Neural progenitor cell (in vitro differentiated cells): Measurements from ENCODE around the gene TAS1R1. TPM values are rescaled to one million over a fixed set of nuclear protein-coding genes. Genes with fewer than 3 reads are reported as not detected.
A peak's percentile ranks its signal among the peaks of the same experiment; 100 is the strongest.

Experiments
- DNase-seq: peaks from one replicate; pipeline ENCODE4 v3.0.0-alpha.2; 2016; ENCODE audit warnings: low spot score
- H2AFZ ChIP-seq: fragments of 200-600 bp; sonication (generic); replicated peaks from 2 replicates; pipeline ENCODE4 v1.6.1; 2016; ENCODE audit warnings: antibody characterized with exemption
- H3F3A ChIP-seq: fragments of 200-600 bp; sonication (generic); 2 replicates; pipeline ENCODE4 v1.6.1; 2016; ENCODE audit warnings: antibody characterized with exemption, low read depth
- H3K27ac ChIP-seq: fragments of 200-600 bp; sonication (generic); 2 replicates; pipeline ENCODE4 v1.5.1; 2016; ENCODE audit warnings: mild to moderate bottlenecking
- H3K27me3 ChIP-seq: fragments of 200-600 bp; sonication (generic); 2 replicates; pipeline ENCODE4 v1.6.1; 2016; ENCODE audit warnings: mild to moderate bottlenecking, moderate library complexity
- H3K36me3 ChIP-seq: fragments of 200-600 bp; sonication (generic); 2 replicates; pipeline ENCODE4 v1.5.1; 2016
- H3K4me1 ChIP-seq: fragments of 200-600 bp; sonication (generic); 2 replicates; pipeline ENCODE4 v1.6.1; 2016; ENCODE audit warnings: mixed run types
- H3K4me2 ChIP-seq: fragments of 200-600 bp; sonication (generic); 2 replicates; pipeline ENCODE4 v1.6.1; 2016
- H3K4me3 ChIP-seq: fragments of 200-600 bp; sonication (generic); 2 replicates; pipeline ENCODE4 v1.5.1; 2016
- H3K79me2 ChIP-seq: fragments of 200-600 bp; sonication (generic); 2 replicates; pipeline ENCODE4 v1.6.1; 2016; ENCODE audit warnings: low read depth
- H3K9ac ChIP-seq: fragments of 200-600 bp; sonication (generic); 2 replicates; pipeline ENCODE4 v1.6.1; 2016
- H3K9me3 ChIP-seq: fragments of 200-600 bp; sonication (generic); 2 replicates; pipeline ENCODE4 v1.5.1; 2016; ENCODE audit warnings: low read depth
- H4K20me1 ChIP-seq: fragments of 200-600 bp; sonication (generic); 2 replicates; pipeline ENCODE4 v1.6.1; 2016; ENCODE audit warnings: low read depth
- H3K27ac Mint-ChIP-seq: 3 replicates; pipeline ENCODE4 v1.8.0; 2021; ENCODE audit warnings: mixed read lengths
- H3K27me3 Mint-ChIP-seq: 2 replicates; pipeline ENCODE4 v1.8.0; 2022; ENCODE audit warnings: low read depth, mild to moderate bottlenecking, inconsistent platforms, moderate library complexity, mixed read lengths; ENCODE audit not compliant: insufficient read depth
- H3K36me3 Mint-ChIP-seq: 3 replicates; pipeline ENCODE4 v1.8.0; 2021; ENCODE audit warnings: mixed read lengths
- H3K4me1 Mint-ChIP-seq: 3 replicates; pipeline ENCODE4 v1.8.0; 2021; ENCODE audit warnings: mixed read lengths
- H3K4me3 Mint-ChIP-seq: 3 replicates; pipeline ENCODE4 v1.8.0; 2021; ENCODE audit warnings: mild to moderate bottlenecking, moderate library complexity, mixed read lengths
- H3K9me3 Mint-ChIP-seq: 3 replicates; pipeline ENCODE4 v1.8.0; 2020; ENCODE audit warnings: mixed read lengths
- EZH2 ChIP-seq: fragments of 200-600 bp; sonication (generic); IDR thresholded peaks from 2 replicates; pipeline ENCODE4 v1.6.1; 2017; ENCODE audit warnings: antibody characterized with exemption, mild to moderate bottlenecking, moderate library complexity
- EZH2phosphoT487 ChIP-seq: fragments of 200-600 bp; sonication (generic); IDR thresholded peaks from 2 replicates; pipeline ENCODE4 v1.6.1; 2017; ENCODE audit warnings: antibody characterized with exemption
- total RNA-seq: library from RNA; depleted of rRNA; stranded (reverse); fragments of >200 nt; gene quantifications from 2 replicates; pipeline ENCODE4 v1.2.3, GENCODE V29; 2015; ENCODE audit warnings: low replicate concordance
- TF ChIP-seq, protein P1 (sequence below): fragments of 200-600 bp; sonication (generic); IDR thresholded peaks from 2 replicates; pipeline ENCODE4 v1.5.1; 2017; ENCODE audit warnings: antibody characterized with exemption, mild to moderate bottlenecking

The TAS1R1 gene
- total RNA-seq, 1 donor from 2014 or later = not detected

DNA sequence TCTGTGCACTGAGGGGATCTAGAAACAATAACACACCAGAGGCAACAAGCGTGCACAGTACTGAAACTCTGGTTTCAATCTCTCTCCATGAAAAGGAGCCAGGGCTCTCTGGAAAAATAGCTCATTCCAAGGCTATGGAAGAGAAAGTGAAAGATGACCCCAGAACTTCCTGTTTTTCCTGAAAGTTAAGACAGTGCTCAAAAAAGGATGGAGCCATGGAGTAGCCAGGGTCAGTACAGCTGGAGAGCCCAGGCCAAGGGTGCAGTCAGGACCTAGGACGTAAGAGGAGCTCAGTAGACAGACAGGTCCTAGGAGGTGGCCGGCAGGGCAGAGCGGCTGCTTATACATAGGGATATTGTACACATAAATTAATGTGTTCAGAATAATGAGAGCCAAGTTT lies 19.9 kb upstream of the TAS1R1 start:
- H3K4me1 Mint-ChIP-seq = no peaks in the 10 kb centered on the region
- no peaks in the 10 kb centered on the region for H3K9me3 ChIP-seq
- H3K79me2 ChIP-seq = peaks cover 4% of the 10 kb centered on the region
- no peak overlapping the region for H3K27ac ChIP-seq
- peaks cover 2% of the 10 kb centered on the region for H3K27me3 Mint-ChIP-seq
- H3K4me3 ChIP-seq = no peak overlapping the region
- no peaks in the 10 kb centered on the region for H3K27me3 ChIP-seq
- H3K36me3 Mint-ChIP-seq = peaks cover 17% of the 10 kb centered on the region
- H4K20me1 ChIP-seq = peaks cover 4% of the 10 kb centered on the region
- no peaks in the 10 kb centered on the region for H3F3A ChIP-seq
- no peak overlapping the region for H3K9ac ChIP-seq
- DNase-seq = no peak
- peak overlapping the region; percentile 18 for H3K4me3 Mint-ChIP-seq
- H3K4me2 ChIP-seq = no peak overlapping the region
- H3K9me3 Mint-ChIP-seq = no peaks in the 10 kb centered on the region
- H3K36me3 ChIP-seq = peaks cover 11% of the 10 kb centered on the region
- no peak for TF ChIP-seq EZH2phosphoT487
- TF ChIP-seq, protein P1, sequence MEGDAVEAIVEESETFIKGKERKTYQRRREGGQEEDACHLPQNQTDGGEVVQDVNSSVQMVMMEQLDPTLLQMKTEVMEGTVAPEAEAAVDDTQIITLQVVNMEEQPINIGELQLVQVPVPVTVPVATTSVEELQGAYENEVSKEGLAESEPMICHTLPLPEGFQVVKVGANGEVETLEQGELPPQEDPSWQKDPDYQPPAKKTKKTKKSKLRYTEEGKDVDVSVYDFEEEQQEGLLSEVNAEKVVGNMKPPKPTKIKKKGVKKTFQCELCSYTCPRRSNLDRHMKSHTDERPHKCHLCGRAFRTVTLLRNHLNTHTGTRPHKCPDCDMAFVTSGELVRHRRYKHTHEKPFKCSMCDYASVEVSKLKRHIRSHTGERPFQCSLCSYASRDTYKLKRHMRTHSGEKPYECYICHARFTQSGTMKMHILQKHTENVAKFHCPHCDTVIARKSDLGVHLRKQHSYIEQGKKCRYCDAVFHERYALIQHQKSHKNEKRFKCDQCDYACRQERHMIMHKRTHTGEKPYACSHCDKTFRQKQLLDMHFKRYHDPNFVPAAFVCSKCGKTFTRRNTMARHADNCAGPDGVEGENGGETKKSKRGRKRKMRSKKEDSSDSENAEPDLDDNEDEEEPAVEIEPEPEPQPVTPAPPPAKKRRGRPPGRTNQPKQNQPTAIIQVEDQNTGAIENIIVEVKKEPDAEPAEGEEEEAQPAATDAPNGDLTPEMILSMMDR = no peak
- no peak for TF ChIP-seq EZH2
- no peaks in the 10 kb centered on the region for H3K4me1 ChIP-seq
- no peak overlapping the region for H2AFZ ChIP-seq
- H3K27ac Mint-ChIP-seq = no peak overlapping the region

DNA sequence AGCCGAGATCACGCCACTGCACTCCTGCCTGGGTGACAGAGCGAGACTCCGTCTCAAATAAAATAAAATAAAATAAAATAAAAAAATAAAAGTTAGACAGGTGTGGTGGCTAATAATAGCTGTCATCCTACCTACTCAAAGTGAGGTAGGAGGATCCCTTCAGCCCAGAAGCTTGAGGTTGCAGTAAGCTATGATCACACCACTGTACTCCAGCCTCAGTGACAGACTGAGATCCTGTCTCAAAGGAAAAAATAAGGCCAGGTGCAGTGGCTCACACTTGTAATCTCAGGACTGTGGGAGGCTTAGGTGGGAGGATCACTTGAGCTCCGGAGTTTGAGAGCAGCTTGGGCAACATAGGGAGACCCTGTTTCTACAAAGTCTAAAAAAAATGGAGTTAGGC lies 18.8 kb upstream of the TAS1R1 start:
- Histone ChIP-seq H3K4me1 (no peaks in the 10 kb centered on the region), H3K79me2 (peaks cover 4% of the 10 kb centered on the region), H3K9ac (no peak overlapping the region), H3K4me2 (no peak overlapping the region), H3K27me3 (no peaks in the 10 kb centered on the region), H3K27ac (no peak overlapping the region), H2AFZ (no peak overlapping the region), H3K4me3 (no peak overlapping the region), H3K9me3 (no peaks in the 10 kb centered on the region), H3F3A (no peaks in the 10 kb centered on the region), H3K36me3 (peaks cover 12% of the 10 kb centered on the region), H4K20me1 (peaks cover 4% of the 10 kb centered on the region)
- H3K9me3 Mint-ChIP-seq = no peaks in the 10 kb centered on the region
- no peaks in the 10 kb centered on the region for H3K4me1 Mint-ChIP-seq
- TF ChIP-seq, protein P1 = no peak
- TF ChIP-seq EZH2phosphoT487 (no peak), EZH2 (no peak)
- DNase-seq = no peak
- no peak overlapping the region for H3K27ac Mint-ChIP-seq
- peaks cover 15% of the 10 kb centered on the region for H3K36me3 Mint-ChIP-seq
- H3K27me3 Mint-ChIP-seq = peaks cover 2% of the 10 kb centered on the region
- H3K4me3 Mint-ChIP-seq = no peak overlapping the region

DNA sequence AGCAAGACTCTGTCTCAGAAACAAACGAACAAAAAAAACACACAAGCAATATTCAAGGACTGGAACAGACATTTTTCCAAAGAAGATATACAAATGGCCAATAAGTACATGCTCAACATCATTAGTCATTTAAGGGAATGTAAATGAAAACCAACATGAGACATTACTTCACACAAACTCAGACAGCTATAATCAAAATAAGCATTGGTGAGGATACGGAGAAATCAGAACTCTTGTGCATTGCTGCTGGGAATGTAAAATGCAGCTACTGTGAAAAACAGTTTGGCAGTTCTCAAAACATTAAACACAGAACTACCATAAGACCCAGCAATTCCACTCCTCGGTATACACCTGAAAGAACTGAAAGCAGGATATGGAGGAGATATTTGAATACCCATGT lies 16.2 kb upstream of the TAS1R1 start:
- TF ChIP-seq, protein P1 = no peak
- TF ChIP-seq EZH2 = no peak
- TF ChIP-seq EZH2phosphoT487 = no peak
- Mint-ChIP-seq H3K27ac (no peak overlapping the region), H3K36me3 (peaks cover 1% of the 10 kb centered on the region), H3K4me1 (no peaks in the 10 kb centered on the region), H3K9me3 (no peaks in the 10 kb centered on the region), H3K27me3 (peaks cover 2% of the 10 kb centered on the region), H3K4me3 (no peak overlapping the region)
- Histone ChIP-seq H3K4me3 (no peak overlapping the region), H3K9me3 (no peaks in the 10 kb centered on the region), H4K20me1 (peaks cover 2% of the 10 kb centered on the region), H3K27ac (no peak overlapping the region), H3K4me2 (no peak overlapping the region), H3F3A (no peaks in the 10 kb centered on the region), H3K9ac (no peak overlapping the region), H3K36me3 (peaks cover 14% of the 10 kb centered on the region), H3K4me1 (no peaks in the 10 kb centered on the region), H3K79me2 (peaks cover 4% of the 10 kb centered on the region), H3K27me3 (no peaks in the 10 kb centered on the region), H2AFZ (no peak overlapping the region)
- no peak for DNase-seq
